Breast epithelium (tissue), 3 donors: ENCODE measurements around the gene EN1.

Source experiments
- CTCF ChIP-seq, 3 donors: fragments of 450-650 bp; IDR thresholded peaks; one replicate each; pipeline ENCODE4 v1.5.1; 2016 to 2017; ENCODE audit warnings: antibody characterized with exemption in 3 of 3, mild to moderate bottlenecking in 3 of 3, moderate library complexity in 3 of 3
- POLR2AphosphoS5 ChIP-seq, 3 donors: sonication (generic); formaldehyde crosslinking; IDR thresholded peaks; one replicate each; pipeline ENCODE4 v1.6.1; 2017; ENCODE audit warnings: antibody characterized with exemption in 3 of 3

- TF ChIP-seq CTCF (IDR thresholded peaks at IDR 0.05) (no peak), POLR2AphosphoS5 (IDR thresholded peaks at IDR 0.05) (no peak)
Measured at GRCh38 chr2:118861242-118861641, 13.8 kb upstream of the EN1 start.
